ENCODE results near the gene PCGF1. TPM values are rescaled to one million over a fixed set of nuclear protein-coding genes. Genes with fewer than 3 reads are reported as not detected.

Gene PCGF1
- total and polyA plus RNA-seq, 9 of the 15 experiments (the other 6 are each of a cell fraction or from before 2014, with no cell fraction given) = 20.3 to 45.7 (median 29.3) TPM

DNA sequence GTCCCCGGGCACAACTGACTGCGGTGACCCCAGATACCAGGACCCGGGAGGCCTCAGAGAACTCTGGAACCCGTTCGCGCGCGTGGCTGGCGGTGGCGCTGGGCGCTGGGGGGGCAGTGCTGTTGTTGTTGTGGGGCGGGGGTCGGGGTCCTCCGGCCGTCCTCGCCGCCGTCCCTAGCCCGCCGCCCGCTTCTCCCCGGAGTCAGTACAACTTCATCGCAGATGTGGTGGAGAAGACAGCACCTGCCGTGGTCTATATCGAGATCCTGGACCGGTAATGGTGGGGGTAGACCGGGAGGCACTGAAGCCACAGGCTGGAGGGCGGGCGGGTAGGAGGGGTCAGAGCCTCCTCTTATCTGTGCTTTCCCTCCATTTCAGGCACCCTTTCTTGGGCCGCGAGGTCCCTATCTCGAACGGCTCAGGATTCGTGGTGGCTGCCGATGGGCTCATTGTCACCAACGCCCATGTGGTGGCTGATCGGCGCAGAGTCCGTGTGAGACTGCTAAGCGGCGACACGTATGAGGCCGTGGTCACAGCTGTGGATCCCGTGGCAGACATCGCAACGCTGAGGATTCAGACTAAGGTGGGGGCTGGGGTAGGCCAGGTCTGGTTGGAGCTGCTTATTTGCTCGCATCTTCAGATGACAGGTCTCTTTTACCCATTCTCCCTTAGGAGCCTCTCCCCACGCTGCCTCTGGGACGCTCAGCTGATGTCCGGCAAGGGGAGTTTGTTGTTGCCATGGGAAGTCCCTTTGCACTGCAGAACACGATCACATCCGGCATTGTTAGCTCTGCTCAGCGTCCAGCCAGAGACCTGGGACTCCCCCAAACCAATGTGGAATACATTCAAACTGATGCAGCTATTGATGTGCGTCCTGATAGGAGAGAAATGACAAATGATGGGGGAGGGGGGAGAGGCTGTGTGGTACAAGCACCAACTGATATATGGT lies 23.0 kb upstream of the PCGF1 start (continued):
- TF ChIP-seq, protein P1, sequence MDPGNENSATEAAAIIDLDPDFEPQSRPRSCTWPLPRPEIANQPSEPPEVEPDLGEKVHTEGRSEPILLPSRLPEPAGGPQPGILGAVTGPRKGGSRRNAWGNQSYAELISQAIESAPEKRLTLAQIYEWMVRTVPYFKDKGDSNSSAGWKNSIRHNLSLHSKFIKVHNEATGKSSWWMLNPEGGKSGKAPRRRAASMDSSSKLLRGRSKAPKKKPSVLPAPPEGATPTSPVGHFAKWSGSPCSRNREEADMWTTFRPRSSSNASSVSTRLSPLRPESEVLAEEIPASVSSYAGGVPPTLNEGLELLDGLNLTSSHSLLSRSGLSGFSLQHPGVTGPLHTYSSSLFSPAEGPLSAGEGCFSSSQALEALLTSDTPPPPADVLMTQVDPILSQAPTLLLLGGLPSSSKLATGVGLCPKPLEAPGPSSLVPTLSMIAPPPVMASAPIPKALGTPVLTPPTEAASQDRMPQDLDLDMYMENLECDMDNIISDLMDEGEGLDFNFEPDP (CRISPR knock-in tag; IDR thresholded peaks at IDR 0.05) = no peak
- TF ChIP-seq ZNF444 (CRISPR knock-in tag; IDR thresholded peaks at IDR 0.05) (no peak), PHTF2 (CRISPR knock-in tag; IDR thresholded peaks at IDR 0.05) (no peak), ZFX (CRISPR knock-in tag; IDR thresholded peaks at IDR 0.05) (peak; percentile 32), RFX7 (CRISPR knock-in tag; IDR thresholded peaks at IDR 0.05) (no peak), MTA1 (IDR thresholded peaks at IDR 0.05; ENCODE audit: borderline replicate concordance) (0 out of 2 replicates have a peak, but pooled peaks have one; percentile 15), MAFG (tag; conservative IDR thresholded peaks at IDR 0.05) (no peak), NCOA6 (IDR thresholded peaks at IDR 0.05) (no peak), PML (IDR thresholded peaks at IDR 0.05; ENCODE audit: low read length) (no peak; the same call in 1 of the 2 replicates), SNRNP70 (optimal IDR thresholded peaks at IDR 0.05; ENCODE audit: low read depth, low read length) (no peak), ZNF586 (CRISPR knock-in tag; conservative IDR thresholded peaks at IDR 0.05) (no peak), KDM1A (IDR thresholded peaks at IDR 0.05) (0 out of 4 replicates have a peak, but pooled peaks of 1 of the 2 experiments have one; percentile 60), ZKSCAN3 (CRISPR knock-in tag; IDR thresholded peaks at IDR 0.05) (no peak), CHD1 (IDR thresholded peaks at IDR 0.05; ENCODE audit: low read length) (no peak)
- TF ChIP-seq, protein P2, sequence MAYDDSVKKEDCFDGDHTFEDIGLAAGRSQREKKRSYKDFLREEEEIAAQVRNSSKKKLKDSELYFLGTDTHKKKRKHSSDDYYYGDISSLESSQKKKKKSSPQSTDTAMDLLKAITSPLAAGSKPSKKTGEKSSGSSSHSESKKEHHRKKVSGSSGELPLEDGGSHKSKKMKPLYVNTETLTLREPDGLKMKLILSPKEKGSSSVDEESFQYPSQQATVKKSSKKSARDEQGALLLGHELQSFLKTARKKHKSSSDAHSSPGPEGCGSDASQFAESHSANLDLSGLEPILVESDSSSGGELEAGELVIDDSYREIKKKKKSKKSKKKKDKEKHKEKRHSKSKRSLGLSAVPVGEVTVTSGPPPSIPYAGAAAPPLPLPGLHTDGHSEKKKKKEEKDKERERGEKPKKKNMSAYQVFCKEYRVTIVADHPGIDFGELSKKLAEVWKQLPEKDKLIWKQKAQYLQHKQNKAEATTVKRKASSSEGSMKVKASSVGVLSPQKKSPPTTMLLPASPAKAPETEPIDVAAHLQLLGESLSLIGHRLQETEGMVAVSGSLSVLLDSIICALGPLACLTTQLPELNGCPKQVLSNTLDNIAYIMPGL (CRISPR knock-in tag; IDR thresholded peaks at IDR 0.05) = no peak
- TF ChIP-seq, protein P3, sequence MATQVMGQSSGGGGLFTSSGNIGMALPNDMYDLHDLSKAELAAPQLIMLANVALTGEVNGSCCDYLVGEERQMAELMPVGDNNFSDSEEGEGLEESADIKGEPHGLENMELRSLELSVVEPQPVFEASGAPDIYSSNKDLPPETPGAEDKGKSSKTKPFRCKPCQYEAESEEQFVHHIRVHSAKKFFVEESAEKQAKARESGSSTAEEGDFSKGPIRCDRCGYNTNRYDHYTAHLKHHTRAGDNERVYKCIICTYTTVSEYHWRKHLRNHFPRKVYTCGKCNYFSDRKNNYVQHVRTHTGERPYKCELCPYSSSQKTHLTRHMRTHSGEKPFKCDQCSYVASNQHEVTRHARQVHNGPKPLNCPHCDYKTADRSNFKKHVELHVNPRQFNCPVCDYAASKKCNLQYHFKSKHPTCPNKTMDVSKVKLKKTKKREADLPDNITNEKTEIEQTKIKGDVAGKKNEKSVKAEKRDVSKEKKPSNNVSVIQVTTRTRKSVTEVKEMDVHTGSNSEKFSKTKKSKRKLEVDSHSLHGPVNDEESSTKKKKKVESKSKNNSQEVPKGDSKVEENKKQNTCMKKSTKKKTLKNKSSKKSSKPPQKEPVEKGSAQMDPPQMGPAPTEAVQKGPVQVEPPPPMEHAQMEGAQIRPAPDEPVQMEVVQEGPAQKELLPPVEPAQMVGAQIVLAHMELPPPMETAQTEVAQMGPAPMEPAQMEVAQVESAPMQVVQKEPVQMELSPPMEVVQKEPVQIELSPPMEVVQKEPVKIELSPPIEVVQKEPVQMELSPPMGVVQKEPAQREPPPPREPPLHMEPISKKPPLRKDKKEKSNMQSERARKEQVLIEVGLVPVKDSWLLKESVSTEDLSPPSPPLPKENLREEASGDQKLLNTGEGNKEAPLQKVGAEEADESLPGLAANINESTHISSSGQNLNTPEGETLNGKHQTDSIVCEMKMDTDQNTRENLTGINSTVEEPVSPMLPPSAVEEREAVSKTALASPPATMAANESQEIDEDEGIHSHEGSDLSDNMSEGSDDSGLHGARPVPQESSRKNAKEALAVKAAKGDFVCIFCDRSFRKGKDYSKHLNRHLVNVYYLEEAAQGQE (IDR thresholded peaks at IDR 0.05; ENCODE audit: borderline replicate concordance) = no peak
- TF ChIP-seq, protein P3 (CRISPR knock-in tag; IDR thresholded peaks at IDR 0.05; ENCODE audit: low read depth) = no peak

Data from K562 (cell line).